Umbilical cord (tissue), 2 donors: ENCODE measurements around the gene BORCS5. TPM values are rescaled to one million over a fixed set of nuclear protein-coding genes. Genes with fewer than 3 reads are reported as not detected.

Experiments used
- DNase-seq: peaks from one replicate; pipeline ENCODE4 v3.0.0-alpha.2; 2015; ENCODE audit warnings: low spot score
- total RNA-seq: library from RNA; depleted of rRNA; stranded (reverse); fragments of >200 nt; gene quantifications from one replicate; pipeline ENCODE4 v1.2.3, GENCODE V29; 2014; ENCODE audit warnings: low replicate concordance; ENCODE audit not compliant: insufficient read depth

BORCS5 gene
- total RNA-seq, 1 donor from 2014 or later = 17.6 TPM

DNA sequence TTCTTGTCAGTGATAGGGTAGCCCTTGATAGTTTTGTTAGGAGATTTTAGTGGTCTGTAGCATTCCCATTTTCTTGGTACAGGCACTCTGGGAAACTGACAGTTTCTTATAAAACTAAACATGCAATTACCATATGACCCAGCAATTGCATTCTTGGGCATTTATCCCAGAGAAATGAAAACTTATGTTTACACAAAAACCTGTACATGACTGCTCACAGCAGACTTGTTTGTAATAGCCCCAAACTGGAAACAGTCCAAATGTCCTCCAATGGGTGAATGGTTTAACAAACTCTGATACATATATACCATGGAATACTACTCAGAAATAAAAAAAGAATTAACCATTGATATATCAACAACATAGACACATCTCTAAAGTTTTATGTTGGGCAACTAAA is 75.5 kb downstream of the BORCS5 start:
- DNase-seq = peak; percentile 7

- DNase-seq = no peak
Measured at GRCh38 chr12:12433203-12433731, 76.4 kb downstream of the BORCS5 start.

- DNase-seq = no peak
Measured at GRCh38 chr12:12436831-12437345, 80.0 kb downstream of the BORCS5 start.

GRCh38 chr12:12439636-12440035 is 82.8 kb downstream of the BORCS5 start:
- no peak for DNase-seq

- DNase-seq = no peak
Measured at GRCh38 chr12:12440784-12441428, 84.0 kb downstream of the BORCS5 start.

DNA sequence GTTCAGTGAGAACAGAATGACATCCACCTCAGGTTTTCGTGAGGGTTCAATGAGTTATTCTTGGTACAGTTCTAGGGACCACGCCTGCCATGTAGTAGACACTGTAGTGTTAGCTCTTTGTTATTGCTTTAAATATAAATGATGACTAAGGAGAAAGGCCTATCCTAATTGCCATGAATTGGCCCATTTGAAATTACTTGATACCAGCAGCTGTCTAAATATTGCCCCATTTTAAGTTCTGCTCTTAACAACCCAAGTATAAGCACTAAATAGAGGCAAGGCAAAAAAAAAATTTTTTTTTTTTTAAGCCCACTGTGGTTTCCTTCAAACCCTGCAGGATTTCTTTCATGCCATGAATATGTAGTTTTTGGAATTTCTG is 84.5 kb downstream of the BORCS5 start:
- no peak for DNase-seq

DNA sequence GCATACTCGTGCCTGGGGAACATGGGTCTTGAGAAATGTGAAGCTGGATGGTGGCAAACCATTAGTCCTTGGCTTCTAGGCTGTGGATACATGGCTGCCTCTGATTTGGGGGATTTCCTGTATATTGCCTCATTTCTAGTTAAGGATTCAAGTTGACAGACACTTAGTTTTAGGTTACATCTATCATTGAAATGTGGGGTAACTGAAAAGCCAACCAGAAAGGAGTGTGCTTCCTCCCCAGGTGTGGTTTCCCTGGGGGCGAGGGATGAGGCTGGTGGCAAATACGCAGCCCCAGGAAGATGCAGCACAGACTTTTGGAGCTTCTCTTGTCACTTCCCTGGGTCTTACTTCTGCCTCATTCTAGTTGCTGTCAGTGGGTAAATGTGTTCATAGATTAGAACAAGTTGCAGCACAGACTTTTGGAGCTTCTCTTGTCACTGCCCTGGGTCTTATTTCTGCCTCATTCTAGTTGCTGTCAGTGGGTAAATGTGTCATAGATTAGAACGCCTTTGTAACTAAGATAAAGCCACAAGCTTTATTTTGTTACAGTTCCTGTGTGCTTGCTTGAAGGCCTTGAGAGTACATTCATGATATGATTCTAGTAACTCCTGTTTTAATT is 85.1 kb downstream of the BORCS5 start:
- DNase-seq = peak; percentile 56

GRCh38 chr12:12442548-12443071 is 85.7 kb downstream of the BORCS5 start:
- peak; percentile 39 for DNase-seq

GRCh38 chr12:12443431-12443878 is 86.6 kb downstream of the BORCS5 start:
- DNase-seq = no peak

DNA sequence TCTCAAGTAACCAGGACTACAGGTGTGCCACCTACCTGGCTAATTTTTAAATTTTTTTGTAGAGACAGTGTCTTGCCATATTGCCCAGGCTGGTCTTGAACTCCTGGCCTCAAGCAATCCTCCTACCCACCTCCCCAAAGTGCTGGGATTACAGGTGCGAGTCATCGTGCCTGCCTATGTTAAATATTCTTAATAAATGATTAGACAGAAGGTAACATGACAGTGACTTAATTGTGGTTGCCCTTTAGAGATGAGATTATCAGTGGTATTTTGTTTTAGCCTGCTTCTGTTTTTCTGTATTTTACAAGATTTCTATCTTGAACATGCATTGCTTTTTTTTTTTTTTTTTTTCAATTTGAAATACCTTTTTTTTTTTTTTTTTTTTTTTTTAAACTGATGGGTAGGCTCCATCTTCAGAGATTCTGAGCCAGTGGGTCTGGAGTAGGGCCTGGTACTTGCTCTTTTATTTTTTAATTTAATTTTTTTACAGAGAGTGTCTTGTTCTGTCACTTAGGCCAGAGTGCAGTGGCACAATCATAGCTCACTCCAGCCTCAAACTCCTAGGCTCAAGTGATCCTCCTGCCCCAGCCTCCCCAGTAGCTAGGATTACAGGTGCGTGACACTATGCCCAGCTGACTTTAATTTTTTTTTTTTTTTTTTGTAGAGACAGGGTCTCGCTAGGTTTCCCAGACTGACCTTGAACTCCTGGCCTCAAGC is 88.4 kb downstream of the BORCS5 start:
- no peak for DNase-seq

- DNase-seq = no peak
Measured at GRCh38 chr12:12445882-12446181, 89.0 kb downstream of the BORCS5 start.

DNA sequence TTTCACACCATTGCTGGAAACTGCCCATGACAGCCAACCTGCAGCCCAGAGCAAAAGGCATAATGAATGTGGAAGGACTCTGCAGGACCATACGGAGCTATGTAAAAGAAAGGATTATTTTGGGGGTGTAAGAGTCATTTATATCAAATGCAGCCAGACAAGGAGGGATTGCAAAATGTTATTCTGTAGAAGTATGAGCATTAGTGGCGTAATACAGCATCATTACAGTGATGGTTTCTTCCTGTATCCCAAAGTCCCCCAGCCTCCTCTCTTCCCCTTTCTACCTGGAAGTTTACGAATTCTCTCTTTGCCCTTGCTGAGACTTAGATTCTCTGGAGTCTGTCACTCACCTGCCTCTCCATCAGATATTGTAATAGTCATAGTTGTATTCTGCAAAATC is 89.9 kb downstream of the BORCS5 start:
- no peak for DNase-seq

DNA sequence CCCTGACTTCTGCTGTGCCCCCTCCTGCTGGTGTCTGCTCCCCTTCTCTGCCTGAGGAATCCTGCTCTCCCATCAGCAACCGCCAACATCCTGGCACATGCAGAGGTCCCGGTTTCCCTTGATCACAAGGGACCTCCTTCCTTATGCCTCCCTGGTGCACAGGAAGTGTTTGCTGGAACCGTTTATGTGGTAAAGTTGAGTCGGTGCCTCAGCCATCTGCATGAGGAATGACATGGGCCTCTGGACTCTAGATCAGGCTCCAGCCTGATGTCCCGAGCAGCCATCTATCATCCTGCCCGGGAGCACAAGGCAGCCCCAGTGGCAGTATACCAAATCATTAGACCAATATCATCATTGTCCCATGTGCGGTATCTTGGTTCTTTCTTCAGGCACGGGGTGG is 90.4 kb downstream of the BORCS5 start:
- no peak for DNase-seq

GRCh38 chr12:12447837-12448236 is 91.0 kb downstream of the BORCS5 start:
- no peak for DNase-seq

GRCh38 chr12:12449533-12450025 is 92.7 kb downstream of the BORCS5 start:
- no peak for DNase-seq

GRCh38 chr12:12450043-12450471 is 93.2 kb downstream of the BORCS5 start:
- DNase-seq = no peak

DNA sequence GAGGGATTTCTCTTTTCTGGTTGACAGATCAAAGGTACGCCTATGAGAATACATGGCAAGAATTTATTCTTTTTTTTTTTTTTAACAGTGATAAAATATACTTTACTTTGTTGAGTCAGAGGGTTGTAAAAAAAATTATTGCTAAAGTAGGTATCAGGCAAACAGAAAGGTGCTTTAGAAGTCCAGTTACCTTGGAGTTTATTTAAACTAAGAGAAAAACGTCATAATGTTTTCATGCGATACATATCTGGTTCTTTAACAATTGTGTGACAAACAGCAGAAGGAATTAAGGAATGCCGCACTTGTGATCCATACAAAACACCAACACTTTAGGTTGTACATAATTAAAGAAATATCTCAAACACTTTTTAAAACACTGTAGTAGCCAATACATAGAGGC is 94.2 kb downstream of the BORCS5 start:
- no peak for DNase-seq

DNA sequence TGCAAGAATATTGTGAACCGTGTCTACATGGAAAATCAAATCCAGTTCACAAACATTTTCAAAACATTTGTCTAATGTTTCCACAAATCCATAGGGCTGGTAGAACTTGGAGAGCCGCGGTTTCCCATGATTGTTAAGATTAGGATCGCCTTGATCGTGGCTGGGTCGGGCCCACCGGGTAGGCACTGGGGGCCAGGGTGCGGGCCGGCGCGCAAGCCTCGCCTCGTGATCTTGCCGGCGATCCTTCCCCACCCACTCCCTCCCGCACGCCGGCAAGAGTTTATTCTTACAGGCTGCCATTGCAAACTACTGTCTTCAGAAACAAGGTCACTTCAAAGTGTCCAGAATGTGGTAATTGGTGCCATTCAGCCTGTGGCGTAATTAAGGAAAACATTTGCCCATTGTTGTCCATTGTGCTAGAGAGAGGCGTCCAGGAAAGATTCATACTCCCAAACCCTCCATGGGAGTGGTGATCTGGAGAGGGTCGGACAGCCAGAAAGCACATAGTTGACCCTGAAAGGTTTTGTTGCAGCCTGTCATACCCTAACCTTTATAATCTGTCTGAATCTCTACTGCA is 95.5 kb downstream of the BORCS5 start:
- no peak for DNase-seq

GRCh38 chr12:12453635-12454034 is 96.8 kb downstream of the BORCS5 start:
- DNase-seq = no peak

DNA sequence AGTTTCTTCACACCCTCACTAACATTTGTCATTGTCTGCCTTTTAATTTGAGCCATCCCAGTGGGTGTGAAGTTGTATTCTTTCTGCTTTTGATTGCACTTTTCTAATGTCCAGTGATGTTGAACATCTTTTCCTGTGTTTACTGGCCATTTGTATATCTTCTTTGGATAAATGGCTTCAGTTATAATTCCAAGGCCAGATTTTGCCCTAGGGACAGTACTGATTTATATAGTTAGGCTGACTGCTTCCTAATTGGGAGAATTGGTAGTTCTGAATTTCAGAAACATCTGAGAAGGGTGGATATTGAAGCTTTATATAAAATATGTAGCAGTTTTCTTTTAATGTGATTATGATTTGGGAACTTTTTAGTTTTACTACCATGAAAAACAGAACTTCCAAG is 97.4 kb downstream of the BORCS5 start:
- DNase-seq = no peak

DNA sequence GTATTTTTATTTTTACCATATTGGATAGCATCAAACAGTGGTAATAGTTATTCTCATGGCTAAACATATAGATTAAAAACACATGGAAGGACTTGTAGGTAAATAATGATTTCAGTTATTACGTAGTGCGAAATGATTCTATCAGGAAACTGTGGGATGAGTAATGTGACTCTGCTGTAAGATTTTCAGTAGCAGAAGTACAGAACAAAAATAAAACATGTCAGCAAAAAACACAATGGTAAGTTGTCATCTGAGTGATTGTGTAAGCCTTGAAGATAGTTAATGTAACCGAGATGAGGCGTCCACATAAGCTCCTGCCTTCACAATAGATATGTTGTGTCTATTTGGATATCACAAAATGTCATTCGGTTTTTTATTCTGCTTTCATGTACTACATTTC is 99.8 kb downstream of the BORCS5 start:
- DNase-seq = peak; percentile 26
